ENCODE results near the gene RAPSN.

DNA sequence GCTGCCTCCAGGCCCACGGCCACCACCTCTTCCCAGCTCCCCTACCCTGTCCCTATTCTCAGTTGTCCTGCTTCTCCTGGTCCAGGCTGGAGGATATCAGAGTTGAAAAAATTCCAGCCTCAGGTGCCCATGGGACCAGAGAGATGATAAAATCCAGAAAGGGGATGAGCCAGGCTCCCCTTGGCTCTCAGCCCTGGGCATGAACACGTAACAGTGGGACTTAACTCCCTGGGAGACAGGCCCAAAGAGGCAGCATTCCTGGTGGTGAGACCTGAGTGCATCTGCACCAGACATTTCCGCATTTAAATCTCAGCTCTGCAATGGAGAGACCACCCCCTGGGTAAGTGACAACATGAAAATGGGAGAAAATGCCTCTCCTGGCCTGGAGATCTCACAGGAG, 50.9 kb downstream of the RAPSN start:
- no peak for TF ChIP-seq POLR2A (IDR thresholded peaks at IDR 0.05; ENCODE audit: low read depth, low read length)
- no peak for TF ChIP-seq POLR2AphosphoS5 (IDR thresholded peaks at IDR 0.05; ENCODE audit: low read depth, low read length)
- TF ChIP-seq TAF1 (IDR thresholded peaks at IDR 0.05; ENCODE audit: low read depth, low read length), result no peak

Data from GM12891 (cell line).